SK-N-MC (cell line): Measurements from ENCODE around the gene S1PR4.

Experiments
- EZH2 ChIP-seq: fragments of 200-600 bp; sonication (generic); IDR thresholded peaks from one replicate; pipeline ENCODE4 v1.6.1; 2017; ENCODE audit warnings: antibody characterized with exemption
- POLR2AphosphoS5 ChIP-seq: IDR thresholded peaks from 2 replicates; pipeline ENCODE4 v1.6.1; 2012; ENCODE audit warnings: mild to moderate bottlenecking, low read depth, low read length, borderline replicate concordance

- no peak for TF ChIP-seq EZH2
- TF ChIP-seq POLR2AphosphoS5 = no peak
Observed at GRCh38 chr19:3163943-3164342, 14.6 kb upstream of the S1PR4 start.
